OCI-LY3 (cell line): ENCODE data around the gene MIEF1.

Experiments used
- EZH2phosphoT487 ChIP-seq: fragments of 200-600 bp; shearing (Covaris generic); IDR thresholded peaks from 2 replicates; pipeline ENCODE4 v1.6.1; 2018; ENCODE audit warnings: antibody characterized with exemption, mixed run types, low read depth
- TF ChIP-seq, protein P1 (sequence below): fragments of 200-600, 300-600 bp; sonication (generic); IDR thresholded peaks from 2 replicates; pipeline ENCODE4 v1.5.1; 2014; ENCODE audit warnings: antibody characterized with exemption, low read length, low read depth

- TF ChIP-seq, protein P1, sequence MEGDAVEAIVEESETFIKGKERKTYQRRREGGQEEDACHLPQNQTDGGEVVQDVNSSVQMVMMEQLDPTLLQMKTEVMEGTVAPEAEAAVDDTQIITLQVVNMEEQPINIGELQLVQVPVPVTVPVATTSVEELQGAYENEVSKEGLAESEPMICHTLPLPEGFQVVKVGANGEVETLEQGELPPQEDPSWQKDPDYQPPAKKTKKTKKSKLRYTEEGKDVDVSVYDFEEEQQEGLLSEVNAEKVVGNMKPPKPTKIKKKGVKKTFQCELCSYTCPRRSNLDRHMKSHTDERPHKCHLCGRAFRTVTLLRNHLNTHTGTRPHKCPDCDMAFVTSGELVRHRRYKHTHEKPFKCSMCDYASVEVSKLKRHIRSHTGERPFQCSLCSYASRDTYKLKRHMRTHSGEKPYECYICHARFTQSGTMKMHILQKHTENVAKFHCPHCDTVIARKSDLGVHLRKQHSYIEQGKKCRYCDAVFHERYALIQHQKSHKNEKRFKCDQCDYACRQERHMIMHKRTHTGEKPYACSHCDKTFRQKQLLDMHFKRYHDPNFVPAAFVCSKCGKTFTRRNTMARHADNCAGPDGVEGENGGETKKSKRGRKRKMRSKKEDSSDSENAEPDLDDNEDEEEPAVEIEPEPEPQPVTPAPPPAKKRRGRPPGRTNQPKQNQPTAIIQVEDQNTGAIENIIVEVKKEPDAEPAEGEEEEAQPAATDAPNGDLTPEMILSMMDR = no peak
- no peak for TF ChIP-seq EZH2phosphoT487
These were observed 44.9 kb upstream of the MIEF1 start for GRCh38 chr22:39457198-39457555.
